HEK293T (cell line): Measurements from ENCODE around the gene FAP.

Source experiments
- BHLHE40 ChIP-seq: fragments of 450-650 bp; IDR thresholded peaks from 2 replicates; pipeline ENCODE4 v1.6.1; 2016; ENCODE audit warnings: mild to moderate bottlenecking, moderate library complexity, borderline replicate concordance
- CTBP1 ChIP-seq: fragments of 450-650 bp; IDR thresholded peaks from 2 replicates; pipeline ENCODE4 v1.6.1; 2016; ENCODE audit warnings: borderline replicate concordance
- FOXA1 ChIP-seq: fragments of 450-650 bp; IDR thresholded peaks from 2 replicates; pipeline ENCODE4 v1.6.1; 2016; ENCODE audit warnings: mild to moderate bottlenecking
- FOXK2 ChIP-seq: fragments of 450-650 bp; IDR thresholded peaks from 2 replicates; pipeline ENCODE4 v1.6.1; 2016; ENCODE audit warnings: mild to moderate bottlenecking
- FOXM1 ChIP-seq: fragments of 450-650 bp; IDR thresholded peaks from 2 replicates; pipeline ENCODE4 v1.6.1; 2017; ENCODE audit warnings: mild to moderate bottlenecking, borderline replicate concordance
- HDGF ChIP-seq: fragments of 450-650 bp; IDR thresholded peaks from 2 replicates; pipeline ENCODE4 v1.6.1; 2017; ENCODE audit warnings: antibody characterized with exemption, borderline replicate concordance
- L3MBTL2 ChIP-seq: fragments of 450-650 bp; conservative IDR thresholded peaks from 2 replicates; pipeline ENCODE4 v1.6.1; 2016; ENCODE audit warnings: mild to moderate bottlenecking
- LEF1 ChIP-seq: fragments of 450-650 bp; IDR thresholded peaks from 2 replicates; pipeline ENCODE4 v1.6.1; 2017; ENCODE audit warnings: mild to moderate bottlenecking, borderline replicate concordance
- NFRKB ChIP-seq: fragments of 450-650 bp; IDR thresholded peaks from 2 replicates; pipeline ENCODE4 v1.6.1; 2016; ENCODE audit warnings: mild to moderate bottlenecking, moderate library complexity
- SP1 ChIP-seq: fragments of 450-650 bp; IDR thresholded peaks from 2 replicates; pipeline ENCODE4 v1.6.1; 2017
- SUZ12 ChIP-seq: fragments of 450-650 bp; IDR thresholded peaks from 2 replicates; pipeline ENCODE4 v1.6.1; 2016; ENCODE audit warnings: mild to moderate bottlenecking
- TARDBP ChIP-seq: fragments of 450-650 bp; IDR thresholded peaks from 2 replicates; pipeline ENCODE4 v1.6.1; 2016
- ZNF384 ChIP-seq: fragments of 450-650 bp; IDR thresholded peaks from 2 replicates; pipeline ENCODE4 v1.6.1; 2016

DNA sequence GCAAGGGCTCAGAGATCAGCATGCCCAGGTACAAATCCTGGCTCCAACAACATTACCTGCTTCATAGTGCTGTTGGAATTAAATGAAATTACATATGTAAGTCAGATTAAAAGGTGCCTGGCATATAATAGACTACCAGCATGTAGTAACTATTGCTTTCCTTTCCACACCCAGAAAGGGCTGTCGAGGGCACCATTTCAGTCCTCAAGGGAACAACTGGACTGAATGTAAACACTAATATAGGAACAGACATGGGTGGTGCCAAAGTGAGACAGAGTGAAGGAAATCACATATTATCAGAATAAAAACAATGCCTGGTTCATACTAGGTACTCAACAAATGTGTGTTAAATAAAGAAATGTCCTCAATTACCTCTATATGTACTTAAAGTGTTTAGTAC, 43.3 kb downstream of the FAP start:
- TF ChIP-seq L3MBTL2 (no peak), BHLHE40 (no peak), LEF1 (no peak), TARDBP (no peak), SUZ12 (no peak), SP1 (no peak), NFRKB (no peak), FOXK2 (no peak), HDGF (no peak), FOXA1 (no peak), FOXM1 (no peak), CTBP1 (no peak), ZNF384 (no peak)
